B cell (primary cell): ENCODE measurements around the gene HIRIP3. TPM values are rescaled to one million over a fixed set of nuclear protein-coding genes. Genes with fewer than 3 reads are reported as not detected.

Experiments used
- ATAC-seq: fragments of 200-7000 bp; cut with Tn5 transposase; one replicate; pipeline ENCODE4 v1.10.0; 2021; ENCODE audit warnings: low read depth, mild to moderate bottlenecking, moderate number of reproducible peaks, moderate library complexity
- CTCF ChIA-PET: fragments of 350-600 bp; sonication (Branson Sonifier 250); formaldehyde crosslinking; loops from one replicate; lab custom pipeline; 2021; ENCODE audit warnings: antibody characterized with exemption, inconsistent platforms; lab: Charles Lee
- POLR2A ChIA-PET: fragments of 350-600 bp; sonication (Branson Sonifier 250); formaldehyde crosslinking; loops from one replicate; lab custom pipeline; 2021; ENCODE audit warnings: antibody characterized with exemption; lab: Charles Lee
- DNase-seq: peaks from one replicate; pipeline ENCODE4 v3.0.0; 2013
- H2AFZ ChIP-seq: 2 replicates; pipeline ENCODE4 v1.6.1; 2012; ENCODE audit warnings: mild to moderate bottlenecking, low read depth, low read length; ENCODE audit not compliant: insufficient read depth, poor library complexity, severe bottlenecking
- H3K27ac ChIP-seq, 2 donors: 1 replicate in 1 of 2; 2 replicates in 1 of 2; pipeline ENCODE4 v1.5.1; 2012 to 2013; ENCODE audit warnings: low read length in 2 of 2, mild to moderate bottlenecking in 2 of 2, moderate library complexity in 1 of 2
- H3K27me3 ChIP-seq, 4 experiments: fragments of 200-600 bp in 1 of 4; sonication (generic) in 1 of 4; replicated peaks in 1 of 4; 1 replicate in 2 of 4; 2 replicates in 2 of 4; pipeline versions ENCODE4 v1.6.1 to v1.7.0; 2013 to 2016; ENCODE audit warnings: low read length in 3 of 4, mild to moderate bottlenecking in 2 of 4, mixed read lengths in 1 of 4, moderate library complexity in 1 of 4; ENCODE audit not compliant: insufficient read depth in 4 of 4, control insufficient read depth in 3 of 4; ENCODE audit errors: control extremely low read depth in 1 of 4
- H3K36me3 ChIP-seq, 2 experiments: replicated peaks in 1 of 2; 1 replicate in 1 of 2; 2 replicates in 1 of 2; pipeline versions ENCODE4 v1.6.1 to v1.7.1; 2013; ENCODE audit warnings: low read length in 1 of 2; ENCODE audit not compliant: insufficient read depth in 2 of 2, control insufficient read depth in 1 of 2; ENCODE audit errors: control extremely low read depth in 1 of 2, extremely low read depth in 1 of 2
- H3K4me1 ChIP-seq, 2 donors: fragments of 200-600 bp in 1 of 2; sonication (generic) in 1 of 2; 1 replicate in 1 of 2; 2 replicates in 1 of 2; pipeline versions ENCODE4 v1.5.1 to v1.6.1; 2013 to 2017; ENCODE audit warnings: low read length in 2 of 2; ENCODE audit not compliant: control insufficient read depth in 2 of 2, insufficient read depth in 2 of 2
- H3K4me2 ChIP-seq: replicated peaks from 2 replicates; pipeline ENCODE3; 2012; ENCODE audit warnings: mild to moderate bottlenecking, low read depth, low read length; ENCODE audit not compliant: poor library complexity, severe bottlenecking
- H3K4me3 ChIP-seq, 5 experiments: fragments of 200-600 bp in 1 of 5; sonication (generic) in 1 of 5; 1 replicate in 3 of 5; 2 replicates in 2 of 5; pipeline versions ENCODE4 v1.5.1 to v1.7.0; 2011 to 2016; ENCODE audit warnings: low read length in 4 of 5, mild to moderate bottlenecking in 4 of 5, low read depth in 2 of 5, control low read depth in 1 of 5, moderate library complexity in 1 of 5; ENCODE audit not compliant: insufficient read depth in 1 of 5; ENCODE audit errors: control extremely low read depth in 1 of 5, extremely low read depth in 1 of 5
- H3K79me2 ChIP-seq: fragments of 200-600 bp; sonication (generic); one replicate; pipeline ENCODE4 v1.6.0; 2016; ENCODE audit warnings: low read length; ENCODE audit not compliant: control insufficient read depth, insufficient read depth
- H3K9ac ChIP-seq: fragments of 200-600 bp; sonication (generic); 2 replicates; pipeline ENCODE4 v1.6.1; 2017; ENCODE audit warnings: mild to moderate bottlenecking, low read length, moderate library complexity
- H3K9me3 ChIP-seq, 3 donors: one replicate each; pipeline versions ENCODE4 v1.6.1 to v1.7.1; 2013; ENCODE audit warnings: low read length in 2 of 3; ENCODE audit not compliant: control insufficient read depth in 2 of 3, insufficient read depth in 1 of 3; ENCODE audit errors: control extremely low read depth in 1 of 3
- H4K20me1 ChIP-seq: 2 replicates; pipeline ENCODE4 v1.6.0; 2012; ENCODE audit warnings: mild to moderate bottlenecking, low read length; ENCODE audit not compliant: insufficient read depth, control insufficient read depth, poor library complexity, severe bottlenecking
- H3K27ac Mint-ChIP-seq: one replicate; pipeline ENCODE4 v1.8.0; 2021; ENCODE audit warnings: mixed read lengths
- H3K27me3 Mint-ChIP-seq: one replicate; pipeline ENCODE4 v1.8.0; 2021; ENCODE audit warnings: mixed read lengths
- H3K4me1 Mint-ChIP-seq: one replicate; pipeline ENCODE4 v1.8.0; 2021; ENCODE audit warnings: mixed read lengths
- H3K4me3 Mint-ChIP-seq: one replicate; pipeline ENCODE4 v1.8.0; 2021; ENCODE audit warnings: mixed read lengths
- H3K9me3 Mint-ChIP-seq: one replicate; pipeline ENCODE4 v1.8.0; 2022; ENCODE audit warnings: mixed read lengths; ENCODE audit not compliant: insufficient read depth
- EZH2 ChIP-seq: IDR thresholded peaks from 2 replicates; pipeline ENCODE4 v1.6.1; 2012; ENCODE audit warnings: borderline replicate concordance, low read depth, mild to moderate bottlenecking, moderate library complexity, low read length; ENCODE audit not compliant: insufficient read depth, poor library complexity, severe bottlenecking
- WGBS: methylation state at CpG from one replicate; pipeline ENCODE4 v1.1.5; 2013; ENCODE audit warnings: missing lambda C conversion rate; ENCODE audit not compliant: insufficient coverage; 5-methylcytosine and 5-hydroxymethylcytosine counted together
- intact Hi-C: fragments of 100-400 bp; cut with micrococcal nuclease; formaldehyde crosslinking; loops from one replicate; pipeline ENCODE4 v1.10.0; 2022
- polyA plus RNA-seq: library from polyadenylated mRNA; depleted of rRNA; stranded (reverse); fragments of >200 nt; gene quantifications from 2 replicates; pipeline ENCODE4 v1.2.3, GENCODE V29; 2012
- total RNA-seq, 2 donors: library from RNA; stranded (reverse); fragments of 120-200 nt in 1 of 2; gene quantifications; 1 replicate in 1 of 2; 2 replicates in 1 of 2; pipeline versions ENCODE4 v1.2.3 to v1.2.4, GENCODE V29; 2013 to 2022
- TF ChIP-seq, protein P1 (sequence below): fragments of 200-600 bp; IDR thresholded peaks from one replicate; pipeline ENCODE4 v1.8.0; 2022; ENCODE audit warnings: antibody characterized with exemption, mild to moderate bottlenecking

HIRIP3 gene
- total and polyA plus RNA-seq, 2 donors (not counting 1 experiment from before 2014, with no cell fraction given): 12.2 to 13.9 TPM

- H3K27me3 Mint-ChIP-seq: no peaks in the 10 kb centered on the region
- Histone ChIP-seq H3K9ac (no peak overlapping the region), H3K4me2 (no peak overlapping the region), H2AFZ (no peak overlapping the region), H3K27me3 (no peaks in the 10 kb centered on the region), H3K4me3 (no peak overlapping the region), H3K4me1 (no peaks in the 10 kb centered on the region), H3K27ac (no peak overlapping the region), H3K36me3 (peaks cover 2 to 92% of the 10 kb centered on the region in 2 experiments), H3K79me2 (peaks cover under 1% of the 10 kb centered on the region), H3K9me3 (no peaks in the 10 kb centered on the region), H4K20me1 (peaks cover 3% of the 10 kb centered on the region)
- POLR2A ChIA-PET: no interaction called here
- H3K9me3 Mint-ChIP-seq: no peaks in the 10 kb centered on the region
- H3K27ac Mint-ChIP-seq: no peak overlapping the region
- DNase-seq (no peak), ATAC-seq (no peak)
- no peak overlapping the region for H3K4me3 Mint-ChIP-seq
- WGBS: 95% methylated on average over 21 of the region's 24 CpGs
- no peaks in the 10 kb centered on the region for H3K4me1 Mint-ChIP-seq
- intact Hi-C loops: no loop called here
- CTCF ChIA-PET: no interaction called here
- TF ChIP-seq EZH2: no peak
- TF ChIP-seq, protein P1, sequence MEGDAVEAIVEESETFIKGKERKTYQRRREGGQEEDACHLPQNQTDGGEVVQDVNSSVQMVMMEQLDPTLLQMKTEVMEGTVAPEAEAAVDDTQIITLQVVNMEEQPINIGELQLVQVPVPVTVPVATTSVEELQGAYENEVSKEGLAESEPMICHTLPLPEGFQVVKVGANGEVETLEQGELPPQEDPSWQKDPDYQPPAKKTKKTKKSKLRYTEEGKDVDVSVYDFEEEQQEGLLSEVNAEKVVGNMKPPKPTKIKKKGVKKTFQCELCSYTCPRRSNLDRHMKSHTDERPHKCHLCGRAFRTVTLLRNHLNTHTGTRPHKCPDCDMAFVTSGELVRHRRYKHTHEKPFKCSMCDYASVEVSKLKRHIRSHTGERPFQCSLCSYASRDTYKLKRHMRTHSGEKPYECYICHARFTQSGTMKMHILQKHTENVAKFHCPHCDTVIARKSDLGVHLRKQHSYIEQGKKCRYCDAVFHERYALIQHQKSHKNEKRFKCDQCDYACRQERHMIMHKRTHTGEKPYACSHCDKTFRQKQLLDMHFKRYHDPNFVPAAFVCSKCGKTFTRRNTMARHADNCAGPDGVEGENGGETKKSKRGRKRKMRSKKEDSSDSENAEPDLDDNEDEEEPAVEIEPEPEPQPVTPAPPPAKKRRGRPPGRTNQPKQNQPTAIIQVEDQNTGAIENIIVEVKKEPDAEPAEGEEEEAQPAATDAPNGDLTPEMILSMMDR: no peak
These were observed 12.6 kb downstream of the HIRIP3 start for GRCh38 chr16:29982560-29983419.
